Measurements from ENCODE around the gene MGAT5.
A peak's percentile ranks its signal among the peaks of the same experiment; 100 is the strongest.

The MGAT5 gene

DNA sequence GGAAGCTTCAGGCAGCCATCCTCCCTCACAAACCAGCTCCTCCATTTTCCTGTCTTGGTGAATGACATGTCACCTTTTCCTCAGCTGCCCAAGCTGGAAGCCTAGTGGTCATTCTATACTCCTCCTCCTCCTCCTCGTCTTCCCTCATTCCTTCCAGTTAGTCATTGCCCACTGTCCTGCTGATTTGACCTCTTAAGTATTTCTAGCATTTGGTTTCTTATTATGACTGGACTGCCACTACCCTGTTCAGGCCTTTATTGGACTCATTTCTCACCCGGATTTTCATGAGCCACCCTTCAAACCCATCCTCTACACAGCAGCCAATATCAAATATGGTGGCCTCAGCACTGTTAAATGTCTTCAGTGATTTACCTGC lies 21.9 kb upstream of the MGAT5 start:
- DNase-seq, result no peak

DNA sequence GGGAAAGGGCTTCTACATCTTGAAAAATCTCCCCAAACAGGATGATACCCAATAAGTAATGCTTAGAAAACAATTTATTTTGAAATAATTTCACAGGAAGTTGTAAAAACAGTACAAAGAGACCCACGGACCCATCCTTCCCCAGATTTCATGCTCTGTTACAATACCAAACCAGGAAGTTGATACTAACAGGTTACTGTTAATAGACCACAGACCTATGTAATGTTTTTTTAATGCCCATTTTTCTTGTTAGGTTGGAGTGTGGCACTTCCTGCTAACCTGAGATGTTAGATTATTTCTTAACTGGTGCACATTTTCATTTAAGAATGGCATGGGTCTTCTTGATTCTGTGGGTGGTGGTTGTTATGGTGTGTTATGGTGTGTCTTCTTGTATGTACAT lies 21.4 kb upstream of the MGAT5 start:
- no peak for DNase-seq

DNA sequence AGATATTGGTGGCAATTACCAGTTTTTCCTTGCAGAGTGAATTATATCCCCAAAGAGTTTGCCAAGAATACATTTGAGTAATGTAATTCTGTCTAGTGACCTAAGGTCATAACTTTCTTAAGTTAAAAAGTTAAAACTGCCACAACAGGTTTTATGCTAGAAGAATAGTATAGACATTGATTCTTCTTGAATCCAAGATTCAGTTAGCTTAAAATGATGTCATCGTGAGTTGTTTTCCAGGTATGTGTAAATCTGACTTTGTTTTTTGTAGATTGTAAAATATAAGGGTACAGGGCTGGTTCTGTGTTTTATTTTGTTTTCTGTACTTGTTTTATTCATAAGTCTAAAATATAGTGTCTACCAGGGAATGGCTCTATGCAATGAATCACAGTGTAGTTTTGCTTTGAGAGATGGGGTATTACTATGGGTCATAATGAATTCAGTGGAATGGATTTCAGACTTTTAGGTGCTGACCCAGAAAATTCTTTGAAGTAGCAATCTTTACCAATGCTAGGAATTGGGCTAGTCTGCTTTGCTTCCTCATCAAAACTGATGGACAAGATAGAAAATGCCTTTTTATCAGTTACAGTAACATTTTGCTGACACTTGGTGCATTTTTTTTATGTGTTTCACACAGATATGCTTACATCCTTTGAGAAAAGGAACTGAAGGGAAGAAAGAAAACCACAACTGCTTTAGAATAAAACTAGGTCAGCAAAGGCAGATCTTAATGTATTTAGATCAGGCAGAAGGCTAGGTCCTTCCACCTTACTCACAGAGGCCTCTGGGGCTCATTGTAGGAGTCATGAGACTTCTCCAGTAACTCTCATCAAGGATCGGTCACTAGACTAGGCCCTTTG lies 20.8 kb upstream of the MGAT5 start:
- DNase-seq, result no peak

DNA sequence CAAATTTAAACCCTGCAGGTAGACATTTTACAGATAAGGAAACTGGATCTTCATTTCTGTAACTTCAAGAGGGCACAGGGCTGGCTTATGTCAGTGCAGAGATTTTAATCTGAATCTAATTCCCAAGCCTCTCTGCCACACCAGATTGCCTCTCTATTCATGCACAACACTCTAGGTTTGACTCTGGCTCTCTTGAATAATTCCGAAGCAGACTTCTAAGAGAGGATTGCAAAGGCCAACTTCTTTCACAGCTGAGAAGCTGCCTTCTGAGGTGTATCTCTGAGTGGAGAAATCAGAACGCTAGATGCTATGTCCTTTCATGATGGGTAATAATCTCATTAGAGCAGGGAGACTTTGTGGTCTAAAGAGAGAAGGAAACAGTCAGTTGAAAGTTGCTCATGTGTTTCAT lies 20.1 kb upstream of the MGAT5 start:
- DNase-seq, result no peak

DNA sequence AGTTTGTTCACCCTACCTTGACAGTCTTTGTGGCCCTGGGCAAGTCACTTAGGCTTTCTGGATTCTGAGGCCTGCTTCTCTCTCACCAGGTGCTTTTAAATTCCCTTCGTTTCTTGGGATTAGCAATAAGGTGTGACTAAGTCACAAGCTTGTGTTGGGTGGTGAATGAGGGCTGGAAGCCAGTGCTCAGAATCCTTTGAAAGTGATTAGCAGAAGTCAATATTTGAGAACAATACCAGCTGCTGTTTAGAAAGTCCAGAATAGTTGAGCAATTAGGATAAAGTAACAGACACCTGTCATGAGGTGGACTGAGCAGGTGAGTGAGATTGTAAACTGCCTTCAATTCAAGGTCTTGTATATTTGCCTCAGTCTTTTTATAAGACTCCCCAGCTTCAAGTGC lies 19.3 kb upstream of the MGAT5 start:
- no peak for DNase-seq

- DNase-seq, result no peak
These were observed 18.2 kb upstream of the MGAT5 start for GRCh38 chr2:134235510-134236144.

- DNase-seq, result no peak
These were observed 15.5 kb upstream of the MGAT5 start for GRCh38 chr2:134238371-134238770.

DNA sequence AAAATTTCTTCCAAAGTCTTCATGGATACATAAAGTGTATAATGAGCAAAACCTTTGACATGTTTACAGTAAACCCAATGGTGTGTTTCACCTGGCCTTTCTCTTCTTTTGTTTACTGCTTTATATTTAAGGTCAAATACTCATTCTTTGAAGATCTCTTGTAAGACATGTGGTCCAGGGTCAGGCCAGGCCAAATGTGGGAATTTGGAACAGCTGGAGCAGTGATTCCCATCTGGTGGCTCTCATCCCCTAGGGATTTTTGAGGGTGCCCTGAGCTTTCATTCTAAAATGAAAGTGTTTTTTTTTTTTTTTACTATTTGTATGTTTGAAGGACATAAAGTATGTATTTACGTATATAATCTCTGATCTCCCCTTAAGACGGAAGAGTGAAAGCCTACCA lies 13.8 kb upstream of the MGAT5 start:
- no peak for DNase-seq

DNA sequence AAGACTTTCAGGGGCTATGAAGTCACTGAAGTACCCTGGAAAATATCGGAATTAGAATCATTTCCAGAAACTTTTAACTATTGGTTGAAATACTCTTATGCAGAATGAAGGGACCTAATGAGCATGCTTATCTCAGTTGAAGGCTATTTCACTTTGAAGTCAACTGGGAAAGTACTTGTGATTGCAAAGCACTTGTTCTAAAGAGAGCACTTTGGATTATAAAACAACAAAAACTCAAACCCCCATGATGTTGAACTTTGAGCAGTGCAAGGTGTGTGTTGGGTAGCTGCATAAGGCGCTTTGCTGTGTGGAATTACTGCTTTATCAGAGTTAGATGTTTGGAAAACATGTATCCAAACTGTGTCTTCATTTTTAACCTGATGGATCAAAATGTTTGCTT lies 12.0 kb upstream of the MGAT5 start:
- no peak for DNase-seq

DNA sequence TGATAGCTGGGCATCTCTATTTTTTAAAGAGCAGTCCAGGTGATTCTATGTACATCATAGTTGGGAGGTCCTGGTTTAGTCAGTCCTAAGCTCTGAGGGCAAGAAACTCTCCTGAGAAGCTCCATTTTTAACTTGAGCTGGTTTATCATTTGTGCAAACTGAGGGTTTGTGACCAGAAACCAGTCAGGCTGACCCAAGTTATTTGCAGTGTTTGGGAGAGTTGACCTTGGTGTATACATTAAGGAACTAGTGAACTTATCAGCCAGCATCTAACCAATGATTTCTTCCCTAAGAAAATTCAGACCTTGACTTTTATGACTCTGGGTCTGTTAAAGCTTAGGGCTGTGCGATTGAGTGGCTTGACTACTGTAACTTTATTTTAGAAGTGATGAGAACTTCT lies 10.6 kb upstream of the MGAT5 start:
- no peak for DNase-seq

DNA sequence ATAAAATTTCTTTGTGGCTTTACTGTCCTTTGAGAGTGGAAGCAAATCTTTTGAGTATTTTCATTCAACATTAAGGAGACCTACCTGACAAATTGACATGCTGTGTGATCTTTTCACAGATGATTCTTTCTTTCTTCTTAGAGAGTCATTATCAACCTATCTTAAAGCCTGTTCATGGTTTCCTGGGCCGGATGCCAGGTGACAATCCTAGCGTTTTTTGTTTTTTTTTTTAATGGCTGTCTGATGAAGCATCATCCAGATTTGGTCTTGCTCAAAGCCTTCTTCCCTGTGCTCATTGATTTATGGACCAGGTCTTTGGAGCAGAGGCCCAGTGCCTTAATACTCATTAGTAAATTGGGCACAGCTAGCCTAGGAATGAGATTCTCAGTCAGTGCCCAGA lies 9.8 kb upstream of the MGAT5 start:
- no peak for DNase-seq

GRCh38 chr2:134244587-134244986 lies 9.3 kb upstream of the MGAT5 start:
- DNase-seq, result no peak

GRCh38 chr2:134245340-134245984 lies 8.4 kb upstream of the MGAT5 start:
- DNase-seq, result peak; percentile 52

DNA sequence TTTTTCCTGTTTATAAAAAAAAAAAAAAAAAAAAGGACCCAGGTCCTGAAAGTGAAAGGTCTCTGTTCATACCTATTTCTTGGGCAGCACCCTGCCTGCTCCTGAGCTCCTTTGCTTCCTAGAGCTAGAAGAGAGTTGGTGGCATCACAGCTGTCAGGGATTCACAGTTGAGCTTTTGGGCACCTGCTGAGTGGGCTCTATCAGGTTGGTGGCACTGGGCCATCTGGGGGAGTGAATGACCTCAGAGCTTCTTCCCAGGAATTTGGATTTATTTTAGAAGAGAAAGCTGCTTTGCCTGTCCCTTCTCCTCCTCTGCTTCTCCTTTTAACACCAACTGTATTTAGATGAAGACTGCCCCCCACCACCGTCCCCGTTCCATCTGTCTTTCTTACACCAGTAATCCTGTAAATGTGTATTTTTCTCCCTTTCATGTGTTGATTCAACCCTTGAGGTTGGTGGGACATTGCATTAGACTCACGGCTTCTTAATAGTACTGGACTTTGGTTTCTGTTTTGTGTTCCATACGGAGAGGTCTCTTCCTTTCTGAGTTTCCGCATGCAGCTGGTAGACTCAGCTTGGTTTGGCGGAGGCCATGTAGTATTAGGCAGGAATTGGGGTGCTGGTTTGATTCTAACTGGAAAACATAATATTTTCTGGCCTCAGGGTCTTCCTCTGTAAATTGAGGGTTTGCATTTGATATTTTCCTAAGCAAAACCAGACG lies 7.6 kb upstream of the MGAT5 start:
- no peak for DNase-seq

DNA sequence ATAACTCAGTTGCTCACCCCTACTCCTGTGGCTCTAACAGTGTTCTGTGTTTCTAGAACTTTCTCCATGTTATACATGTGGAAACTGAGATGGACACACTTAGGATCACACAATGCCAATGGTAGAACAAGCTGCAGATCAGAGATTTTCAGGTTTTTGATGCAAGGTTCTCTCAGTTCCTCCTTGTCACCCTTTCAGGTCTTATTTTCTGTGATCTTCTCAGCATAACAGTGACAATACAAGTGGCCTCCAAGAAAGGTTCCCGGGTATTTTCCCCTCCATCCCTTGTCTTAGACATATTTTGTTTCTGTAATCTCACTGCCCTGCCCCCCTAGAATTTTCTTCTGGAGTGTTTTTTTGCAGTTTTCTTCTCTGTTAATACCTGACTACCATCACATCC lies 6.2 kb upstream of the MGAT5 start:
- DNase-seq, result no peak

GRCh38 chr2:134248913-134249312 lies 5.0 kb upstream of the MGAT5 start:
- no peak for DNase-seq

GRCh38 chr2:134249755-134250154 lies 4.1 kb upstream of the MGAT5 start:
- DNase-seq, result no peak

DNA sequence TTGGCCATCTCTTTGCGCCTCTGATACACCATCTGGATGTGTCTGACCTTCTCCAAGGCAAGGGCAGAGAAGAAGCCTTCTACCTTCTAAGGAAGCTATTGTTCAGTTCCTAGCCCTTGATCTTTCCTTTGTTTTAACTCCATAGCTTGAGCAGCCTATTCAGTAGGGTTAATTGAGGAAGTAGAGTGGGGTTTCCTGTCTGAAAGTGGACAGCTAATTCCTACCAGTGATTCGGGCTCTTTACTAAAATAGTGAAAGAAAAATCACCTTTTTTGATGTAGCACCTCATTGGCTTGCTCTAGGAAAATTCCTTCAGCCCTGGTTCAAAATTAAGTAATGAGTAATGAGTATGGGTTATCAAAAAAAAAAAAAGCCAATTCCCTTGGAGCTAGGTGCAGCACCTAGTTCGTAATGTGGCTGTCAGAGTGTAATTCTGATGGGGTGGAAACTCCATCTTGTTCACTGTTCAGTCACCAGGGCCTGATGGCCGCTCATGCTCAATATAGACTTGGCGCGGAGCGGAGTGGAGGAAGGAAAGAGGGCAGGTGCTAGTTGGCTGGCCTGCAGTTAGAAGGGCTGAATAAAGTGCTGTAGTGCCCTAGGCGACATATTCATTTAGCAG lies 2.9 kb upstream of the MGAT5 start:
- no peak for DNase-seq

DNA sequence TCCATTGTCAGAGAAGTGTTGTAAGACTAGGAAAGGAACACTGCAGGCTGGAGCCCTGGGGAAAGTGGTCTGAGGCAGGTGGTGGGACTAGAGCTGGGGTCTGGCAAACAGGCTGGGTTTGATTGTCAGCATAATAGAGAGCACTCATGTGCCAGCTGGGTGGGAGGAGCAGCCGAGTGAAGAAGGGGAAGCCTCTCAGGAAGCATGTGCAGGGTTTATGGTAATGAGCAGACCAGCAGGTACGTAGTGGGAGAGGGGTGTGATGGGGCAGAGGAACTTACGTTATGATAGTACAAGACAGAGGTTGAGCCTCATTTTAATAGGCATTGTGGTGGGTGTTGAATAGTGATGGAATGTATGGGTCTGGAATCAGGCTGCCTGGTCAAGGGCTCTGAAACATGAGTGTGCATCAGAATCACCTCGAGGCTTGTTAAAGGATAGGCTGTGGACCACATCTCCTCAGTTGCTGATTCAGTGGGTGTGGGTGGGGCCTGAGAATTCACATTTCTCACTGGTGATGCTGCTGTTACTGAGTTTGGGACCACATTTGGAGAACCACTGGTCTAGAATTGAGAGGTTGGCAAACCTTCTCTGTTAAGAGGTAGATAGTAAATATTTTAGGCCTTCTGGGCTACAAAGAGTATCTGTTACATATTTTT lies 1.7 kb upstream of the MGAT5 start:
- peak; percentile 69 for DNase-seq

- peak; percentile 45 for DNase-seq
These were observed 661 bp upstream of the MGAT5 start for GRCh38 chr2:134253117-134253704.

- no peak for DNase-seq
These were observed 952 bp downstream of the MGAT5 start for GRCh38 chr2:134254824-134255223.

DNA sequence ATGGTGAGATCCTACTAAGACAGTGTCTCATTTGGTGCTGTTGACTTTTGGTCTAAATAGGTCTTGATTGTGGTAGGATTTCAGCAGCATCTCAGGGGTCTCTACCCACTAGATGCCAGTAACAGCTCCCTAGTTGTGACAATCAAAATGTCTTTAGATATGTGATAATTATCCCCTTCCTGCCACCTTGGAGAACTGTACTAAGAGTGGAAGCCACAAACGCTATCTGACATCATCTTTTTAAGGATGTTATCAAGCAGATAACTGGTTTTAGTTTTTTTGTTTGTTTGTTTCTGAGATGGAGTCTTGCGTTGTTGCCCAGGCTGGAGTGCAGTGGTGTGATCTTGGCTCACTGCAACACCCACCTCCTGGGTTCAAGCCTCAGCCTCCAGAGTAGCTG lies 3.1 kb downstream of the MGAT5 start:
- DNase-seq, result no peak
